ENCODE data around the gene MBD3L1.

MBD3L1 gene

DNA sequence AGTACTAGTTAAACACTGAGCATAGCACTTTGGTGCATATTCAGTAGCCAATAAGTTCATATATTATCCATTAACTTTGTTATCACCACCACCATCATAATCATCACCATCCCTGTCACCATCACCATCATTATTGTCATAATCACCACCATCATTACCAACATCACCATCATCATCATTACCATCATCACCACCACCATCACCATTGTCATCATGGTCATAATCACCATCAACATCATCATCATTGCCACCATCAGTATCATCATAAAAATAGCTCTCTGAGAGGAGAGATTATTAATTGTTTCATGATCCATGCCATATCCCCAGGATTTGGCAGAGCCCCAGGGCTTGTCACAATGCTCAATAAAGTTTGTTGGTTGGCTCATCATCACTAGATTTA lies 49.3 kb downstream of the MBD3L1 start:
- no peak for DNase-seq

DNA sequence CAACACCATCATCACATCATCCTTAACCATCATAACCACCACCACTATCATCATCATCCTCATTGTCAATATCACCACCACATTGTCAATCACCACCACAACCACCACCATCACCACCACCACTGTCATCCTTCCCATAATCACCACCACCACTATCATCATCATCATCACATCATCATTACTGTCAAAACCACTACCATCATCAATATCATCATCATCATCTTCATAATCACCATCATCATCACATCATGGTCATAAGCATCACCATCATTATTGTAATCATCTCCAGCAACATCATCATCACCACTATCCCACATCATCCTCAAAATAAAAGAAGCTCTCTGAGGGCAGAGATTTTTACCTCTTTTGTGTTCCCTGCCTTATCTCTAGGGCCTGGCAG lies 52.2 kb downstream of the MBD3L1 start:
- no peak for DNase-seq

DNA sequence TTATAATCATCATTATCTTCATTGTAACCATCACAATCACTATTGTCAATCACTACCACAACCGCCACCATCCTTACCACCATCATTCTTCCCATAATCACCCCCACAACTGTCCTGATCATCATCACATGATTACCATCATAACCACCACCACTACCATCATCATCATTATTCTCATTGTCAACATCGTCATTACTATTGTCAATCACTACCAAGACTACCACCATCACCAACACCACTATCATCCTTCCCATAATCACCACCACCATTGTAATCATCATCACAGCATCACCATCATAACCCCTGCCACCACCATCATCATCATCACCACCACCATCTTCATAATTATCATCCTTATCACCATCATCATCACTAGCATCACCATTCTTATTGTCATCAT lies 55.2 kb downstream of the MBD3L1 start:
- no peak for DNase-seq

DNA sequence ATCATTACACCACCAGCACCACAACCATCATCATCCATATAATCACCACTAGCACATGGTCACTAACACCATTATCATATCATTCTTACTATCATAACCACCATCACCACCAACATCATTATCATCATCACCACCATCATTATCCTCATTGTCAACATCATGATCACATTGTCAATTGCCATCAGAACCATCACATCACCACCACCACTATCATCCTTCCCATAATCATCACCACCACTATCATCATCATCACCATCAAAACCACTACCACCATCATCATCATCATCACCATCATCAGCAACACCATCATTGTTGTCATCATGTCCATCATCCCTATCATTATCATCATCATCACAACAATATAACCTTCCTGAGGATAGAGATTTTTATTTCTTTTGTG lies 58.1 kb downstream of the MBD3L1 start:
- DNase-seq = no peak
